ENCODE measurements around the gene DDI2.

Gene DDI2

DNA sequence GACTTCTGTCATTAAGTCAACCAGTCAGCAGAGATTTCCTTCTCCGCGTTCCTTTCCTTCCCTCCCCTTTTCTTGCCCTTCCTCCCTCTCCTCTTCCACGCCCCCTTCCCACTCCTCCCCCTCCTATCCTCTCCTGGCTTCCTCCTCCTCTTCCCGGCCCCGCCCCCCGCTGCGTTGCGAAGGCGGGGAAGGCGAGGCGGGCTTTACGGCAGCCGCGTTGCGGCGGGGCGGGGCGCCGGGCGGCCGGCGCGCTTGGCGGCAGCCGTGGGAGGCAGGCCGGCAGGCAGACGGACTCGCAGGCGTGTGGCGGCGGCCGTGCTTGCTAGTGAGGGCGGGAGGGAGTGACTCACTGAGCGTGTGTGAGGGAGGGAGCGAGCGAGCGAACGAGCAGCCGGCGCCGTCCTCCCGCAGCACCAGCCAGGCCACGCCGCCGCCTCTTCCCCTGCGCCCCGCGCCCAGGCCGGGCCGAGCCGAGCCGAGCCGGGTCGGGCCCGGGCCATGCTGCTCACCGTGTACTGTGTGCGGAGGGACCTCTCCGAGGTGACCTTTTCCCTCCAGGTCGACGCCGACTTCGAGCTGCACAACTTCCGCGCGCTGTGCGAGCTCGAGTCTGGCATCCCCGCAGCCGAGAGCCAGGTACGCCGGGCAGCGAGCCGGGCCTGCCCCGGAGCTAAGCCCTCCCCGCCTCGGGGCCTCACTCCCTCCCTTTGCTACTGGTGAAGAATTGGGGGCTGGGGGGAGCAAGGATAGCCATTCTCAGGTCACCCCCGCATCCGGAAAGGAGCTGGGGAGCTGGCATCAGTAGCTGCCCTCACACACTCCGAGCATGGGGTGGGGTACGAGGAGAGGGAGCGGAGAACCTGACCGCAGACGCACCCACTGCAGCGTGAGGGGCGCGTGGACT, at the start of gene DDI2:
Gene DDI2, plus strand, starts transcription at position 286 of the 904 bp plus-strand sequence. Its CDS starts 213 bp downstream, at position 499.
- Histone ChIP-seq H3K36me3 (ENCODE audit: control insufficient read depth, insufficient read depth, low read length, severe bottlenecking) (no peaks in the 10 kb centered on the region), H3K4me3 (ENCODE audit: low read length) (peak within 1 kb of the TSS; percentile 99), H3K4me1 (ENCODE audit: control insufficient read depth, insufficient read depth, low read length) (peaks cover 50% of the 10 kb centered on the region), H3K9ac (ENCODE audit: low read length) (peak within 1 kb of the TSS; percentile 100), H3K27me3 (replicated peaks; ENCODE audit: control insufficient read depth, insufficient read depth, low read length) (no peaks in the 10 kb centered on the region), H3K9me3 (ENCODE audit: control insufficient read depth, low read length) (no peaks in the 10 kb centered on the region)
- peak; percentile 99 for DNase-seq (ENCODE audit: low read depth)

DNA sequence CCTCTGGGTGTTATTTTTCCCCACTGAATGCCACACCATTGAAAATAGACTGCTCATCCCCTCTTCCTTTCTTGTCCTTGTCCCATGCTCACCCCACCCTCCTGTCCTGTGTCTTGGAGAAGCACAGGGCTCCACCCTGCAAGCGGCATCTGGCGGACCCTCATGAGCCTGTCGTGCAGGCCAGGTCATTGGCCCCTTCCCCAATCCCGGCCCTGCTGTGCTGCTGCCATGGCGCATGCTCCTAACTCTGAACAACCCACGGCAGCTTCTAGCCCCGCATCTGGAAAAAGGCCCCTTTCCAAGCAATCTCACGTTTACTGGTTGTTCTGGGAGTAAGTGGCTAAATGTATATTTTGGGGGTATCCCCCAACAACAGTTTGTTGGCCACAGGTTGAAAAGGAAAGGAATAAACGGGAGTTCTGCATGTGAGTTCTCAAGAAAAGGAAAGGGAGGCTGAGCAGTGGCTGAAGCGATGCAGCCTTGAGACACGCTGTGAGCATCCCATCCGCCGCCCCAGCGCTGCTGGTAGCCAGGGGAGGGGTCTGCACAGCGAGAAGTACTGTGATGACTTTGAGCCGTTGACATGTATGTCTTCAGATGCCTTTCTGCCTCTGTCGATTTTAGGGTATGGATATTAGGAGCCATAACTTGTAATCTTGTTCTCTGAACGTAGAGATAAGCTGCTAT, 48.7 kb upstream of the DDI2 start:
- H3K4me1 ChIP-seq (ENCODE audit: control insufficient read depth, insufficient read depth, low read length), result peaks cover 9% of the 10 kb centered on the region
- DNase-seq (ENCODE audit: low read depth), result no peak
- no peak overlapping the region for H3K9ac ChIP-seq (ENCODE audit: low read length)
- H3K9me3 ChIP-seq (ENCODE audit: control insufficient read depth, low read length), result no peaks in the 10 kb centered on the region
- no peaks in the 10 kb centered on the region for H3K27me3 ChIP-seq (replicated peaks; ENCODE audit: control insufficient read depth, insufficient read depth, low read length)
- no peak overlapping the region for H3K4me3 ChIP-seq (ENCODE audit: low read length)
- peaks cover 69% of the 10 kb centered on the region for H3K36me3 ChIP-seq (ENCODE audit: control insufficient read depth, insufficient read depth, low read length, severe bottlenecking)

DNA sequence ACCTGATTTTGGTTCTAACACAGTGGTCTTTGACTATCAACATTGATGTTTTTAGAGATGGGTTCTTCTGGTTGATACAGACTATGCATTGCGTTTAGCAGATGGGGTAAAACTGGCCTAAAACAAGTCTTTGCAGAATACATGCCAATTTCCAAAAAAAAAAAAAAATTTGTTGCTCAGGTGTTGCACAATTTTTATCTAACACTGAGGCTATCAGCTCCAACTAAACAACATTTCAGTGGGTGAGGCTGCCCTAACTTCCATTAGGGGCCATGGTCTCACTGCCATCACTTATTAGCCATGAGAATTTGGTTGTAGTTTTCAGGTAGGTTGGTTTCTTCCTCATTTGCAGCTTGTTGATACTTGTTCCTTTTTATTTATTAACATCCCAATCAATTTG, 46.4 kb upstream of the DDI2 start:
- no peaks in the 10 kb centered on the region for H3K27me3 ChIP-seq (replicated peaks; ENCODE audit: control insufficient read depth, insufficient read depth, low read length)
- no peak for DNase-seq (ENCODE audit: low read depth)
- peaks cover 12% of the 10 kb centered on the region for H3K4me1 ChIP-seq (ENCODE audit: control insufficient read depth, insufficient read depth, low read length)
- no peak overlapping the region for H3K9ac ChIP-seq (ENCODE audit: low read length)
- H3K36me3 ChIP-seq (ENCODE audit: control insufficient read depth, insufficient read depth, low read length, severe bottlenecking), result peaks cover 57% of the 10 kb centered on the region
- H3K9me3 ChIP-seq (ENCODE audit: control insufficient read depth, low read length), result no peaks in the 10 kb centered on the region
- H3K4me3 ChIP-seq (ENCODE audit: low read length), result no peak overlapping the region

GRCh38 chr1:15571266-15571665, 46.0 kb upstream of the DDI2 start:
- DNase-seq (ENCODE audit: low read depth), result no peak
- Histone ChIP-seq H3K9ac (ENCODE audit: low read length) (no peak overlapping the region), H3K36me3 (ENCODE audit: control insufficient read depth, insufficient read depth, low read length, severe bottlenecking) (peaks cover 52% of the 10 kb centered on the region), H3K4me1 (ENCODE audit: control insufficient read depth, insufficient read depth, low read length) (peaks cover 12% of the 10 kb centered on the region), H3K9me3 (ENCODE audit: control insufficient read depth, low read length) (no peaks in the 10 kb centered on the region), H3K4me3 (ENCODE audit: low read length) (no peak overlapping the region), H3K27me3 (replicated peaks; ENCODE audit: control insufficient read depth, insufficient read depth, low read length) (no peaks in the 10 kb centered on the region)

DNA sequence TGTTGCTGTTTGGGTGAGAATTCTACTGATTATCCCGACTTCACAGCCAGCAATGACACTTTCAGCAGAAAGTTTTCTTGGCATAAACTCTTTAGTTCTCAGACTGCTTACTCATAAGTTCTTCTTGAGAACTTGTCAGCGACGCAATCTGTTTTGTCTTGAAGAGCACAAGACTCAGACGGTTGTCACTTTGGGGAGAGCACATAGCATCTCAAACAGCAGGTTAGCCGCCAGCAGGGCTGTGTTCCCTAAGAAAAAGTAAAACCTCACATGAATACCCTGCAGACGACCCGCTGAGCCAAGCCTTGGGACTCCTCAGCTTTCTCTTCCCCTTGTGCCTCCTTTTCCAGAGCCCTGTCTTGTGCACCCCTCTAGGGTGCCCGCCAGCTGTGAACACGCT, 43.8 kb upstream of the DDI2 start:
- Histone ChIP-seq H3K4me3 (ENCODE audit: low read length) (no peak overlapping the region), H3K27me3 (replicated peaks; ENCODE audit: control insufficient read depth, insufficient read depth, low read length) (no peaks in the 10 kb centered on the region), H3K9me3 (ENCODE audit: control insufficient read depth, low read length) (no peaks in the 10 kb centered on the region), H3K36me3 (ENCODE audit: control insufficient read depth, insufficient read depth, low read length, severe bottlenecking) (peaks cover 30% of the 10 kb centered on the region), H3K9ac (ENCODE audit: low read length) (no peak overlapping the region), H3K4me1 (ENCODE audit: control insufficient read depth, insufficient read depth, low read length) (peaks cover 12% of the 10 kb centered on the region)
- no peak for DNase-seq (ENCODE audit: low read depth)

DNA sequence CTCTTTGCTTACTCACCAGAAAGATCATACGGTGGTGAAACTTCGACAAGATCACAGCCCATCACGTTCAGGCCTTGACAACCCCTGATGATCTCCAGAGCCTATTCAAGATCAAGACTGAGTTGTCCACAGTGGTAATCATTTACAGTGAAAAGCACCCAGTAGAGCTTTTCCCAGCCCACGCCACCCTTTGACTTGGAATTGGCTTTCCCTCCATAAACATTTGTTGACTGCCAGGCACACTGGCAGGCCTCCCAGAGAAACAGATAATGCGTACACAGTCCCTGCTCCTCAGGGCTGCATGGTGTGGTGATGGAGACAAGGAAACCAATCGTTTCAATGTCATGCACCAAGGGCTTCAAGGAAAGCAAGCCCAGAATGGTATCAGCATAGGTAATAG, 42.5 kb upstream of the DDI2 start:
- H3K36me3 ChIP-seq (ENCODE audit: control insufficient read depth, insufficient read depth, low read length, severe bottlenecking), result peaks cover 25% of the 10 kb centered on the region

DNA sequence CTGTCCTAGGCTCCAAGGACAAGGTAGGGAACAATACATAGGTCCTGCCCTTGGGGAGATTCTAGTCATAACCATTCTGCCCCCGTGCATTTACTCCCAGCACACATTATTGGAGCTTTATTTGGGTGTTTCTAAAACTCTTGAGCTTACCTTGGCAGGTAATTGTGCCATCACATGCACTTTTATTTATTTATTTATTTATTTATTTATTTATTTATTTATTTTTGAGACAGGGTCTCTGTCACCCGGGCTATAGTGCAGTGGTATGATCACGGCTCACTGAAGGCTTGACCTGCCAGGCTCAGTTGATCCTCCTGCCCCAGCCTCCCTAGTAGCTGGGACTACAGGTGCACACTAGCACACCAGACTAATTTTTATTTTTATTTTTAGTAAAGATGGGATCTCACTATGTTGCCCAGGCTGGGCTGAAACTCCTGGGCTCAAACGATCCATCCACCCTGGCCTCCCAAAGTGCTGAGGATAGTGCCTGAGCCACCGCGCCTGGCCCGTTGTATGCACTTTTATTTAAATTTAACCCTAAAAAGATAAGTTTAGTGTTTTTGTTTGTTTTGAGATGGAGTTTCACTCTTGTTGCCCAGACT, 41.6 kb upstream of the DDI2 start:
- Histone ChIP-seq H3K9me3 (ENCODE audit: control insufficient read depth, low read length) (no peaks in the 10 kb centered on the region), H3K36me3 (ENCODE audit: control insufficient read depth, insufficient read depth, low read length, severe bottlenecking) (peaks cover 18% of the 10 kb centered on the region), H3K4me1 (ENCODE audit: control insufficient read depth, insufficient read depth, low read length) (peaks cover 7% of the 10 kb centered on the region), H3K27me3 (replicated peaks; ENCODE audit: control insufficient read depth, insufficient read depth, low read length) (no peaks in the 10 kb centered on the region), H3K9ac (ENCODE audit: low read length) (no peak overlapping the region), H3K4me3 (ENCODE audit: low read length) (no peak overlapping the region)
- DNase-seq (ENCODE audit: low read depth), result no peak

More for the DNA sequence above, 42.5 kb upstream of the DDI2 start:
- peaks cover 7% of the 10 kb centered on the region for H3K4me1 ChIP-seq (ENCODE audit: control insufficient read depth, insufficient read depth, low read length)
- DNase-seq (ENCODE audit: low read depth), result no peak
- H3K9me3 ChIP-seq (ENCODE audit: control insufficient read depth, low read length), result no peaks in the 10 kb centered on the region
- H3K27me3 ChIP-seq (replicated peaks; ENCODE audit: control insufficient read depth, insufficient read depth, low read length), result no peaks in the 10 kb centered on the region
- no peak overlapping the region for H3K9ac ChIP-seq (ENCODE audit: low read length)
- H3K4me3 ChIP-seq (ENCODE audit: low read length), result no peak overlapping the region

DNA sequence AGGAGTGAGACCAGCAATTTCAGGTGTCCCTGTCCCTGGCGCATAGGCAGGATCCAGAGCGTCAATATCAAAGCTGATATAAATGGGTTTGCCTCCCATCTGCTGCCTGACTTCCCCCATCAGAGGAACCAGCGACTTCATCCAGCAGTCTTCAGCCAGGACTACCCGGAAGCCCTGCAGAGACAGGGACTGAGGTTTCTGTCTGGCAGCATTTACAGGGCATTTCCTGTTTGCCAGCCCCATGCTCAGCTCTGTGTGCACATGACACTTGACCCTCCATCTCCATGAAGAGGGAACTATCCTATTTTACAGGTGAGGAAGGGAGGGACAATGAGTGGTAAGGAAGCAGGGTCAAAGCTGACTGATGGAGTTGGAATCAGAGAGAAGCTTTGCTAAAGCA, 39.6 kb upstream of the DDI2 start:
- H3K27me3 ChIP-seq (replicated peaks; ENCODE audit: control insufficient read depth, insufficient read depth, low read length), result no peaks in the 10 kb centered on the region
- H3K4me1 ChIP-seq (ENCODE audit: control insufficient read depth, insufficient read depth, low read length), result peaks cover 7% of the 10 kb centered on the region
- no peaks in the 10 kb centered on the region for H3K9me3 ChIP-seq (ENCODE audit: control insufficient read depth, low read length)
- H3K4me3 ChIP-seq (ENCODE audit: low read length), result no peak overlapping the region
- peaks cover 10% of the 10 kb centered on the region for H3K36me3 ChIP-seq (ENCODE audit: control insufficient read depth, insufficient read depth, low read length, severe bottlenecking)
- no peak for DNase-seq (ENCODE audit: low read depth)
- H3K9ac ChIP-seq (ENCODE audit: low read length), result no peak overlapping the region

DNA sequence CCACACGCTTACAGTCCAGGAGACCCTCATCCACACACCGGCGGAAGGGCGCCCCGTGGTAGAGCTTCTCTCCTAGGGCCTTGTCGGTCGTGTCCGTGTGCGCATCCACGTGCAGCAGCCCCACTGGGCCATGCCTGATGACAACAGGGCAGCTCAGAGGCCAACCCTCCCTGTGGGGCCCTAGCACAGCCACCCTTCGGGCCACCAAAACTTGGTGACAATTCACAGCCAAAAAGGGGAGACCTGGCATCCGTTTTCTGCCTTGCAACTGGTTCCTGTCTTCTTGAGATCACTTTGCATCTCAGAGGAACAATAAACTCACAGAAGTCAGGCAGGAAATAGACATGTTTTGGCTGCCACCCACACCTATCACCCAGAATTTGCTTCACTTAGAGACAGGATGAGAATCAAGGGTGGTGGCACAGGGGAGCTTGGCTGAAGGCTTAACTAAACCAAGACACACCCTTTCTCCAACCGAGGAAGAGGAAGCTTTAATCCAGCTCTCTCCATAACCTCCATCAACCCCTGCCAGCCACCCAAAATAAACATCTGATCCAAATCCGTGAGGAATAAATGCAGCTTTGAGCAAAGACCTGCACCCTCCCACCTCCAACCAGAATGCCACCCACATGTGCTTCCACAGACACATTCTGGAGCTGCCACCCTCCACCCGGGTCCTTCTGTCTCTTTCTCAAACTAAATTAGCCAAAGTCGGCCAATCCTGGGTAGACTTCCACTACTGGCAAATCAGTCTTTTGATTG, 38.2 kb upstream of the DDI2 start:
- Histone ChIP-seq H3K27me3 (replicated peaks; ENCODE audit: control insufficient read depth, insufficient read depth, low read length) (no peaks in the 10 kb centered on the region), H3K9me3 (ENCODE audit: control insufficient read depth, low read length) (no peaks in the 10 kb centered on the region), H3K36me3 (ENCODE audit: control insufficient read depth, insufficient read depth, low read length, severe bottlenecking) (peaks cover 10% of the 10 kb centered on the region), H3K4me1 (ENCODE audit: control insufficient read depth, insufficient read depth, low read length) (no peaks in the 10 kb centered on the region), H3K9ac (ENCODE audit: low read length) (no peak overlapping the region), H3K4me3 (ENCODE audit: low read length) (no peak overlapping the region)
- DNase-seq (ENCODE audit: low read depth), result no peak

GRCh38 chr1:15579683-15580047, 37.6 kb upstream of the DDI2 start:
- no peak overlapping the region for H3K9ac ChIP-seq (ENCODE audit: low read length)
- H3K4me1 ChIP-seq (ENCODE audit: control insufficient read depth, insufficient read depth, low read length), result no peaks in the 10 kb centered on the region
- H3K4me3 ChIP-seq (ENCODE audit: low read length), result no peak overlapping the region
- no peaks in the 10 kb centered on the region for H3K27me3 ChIP-seq (replicated peaks; ENCODE audit: control insufficient read depth, insufficient read depth, low read length)
- no peak for DNase-seq (ENCODE audit: low read depth)
- H3K36me3 ChIP-seq (ENCODE audit: control insufficient read depth, insufficient read depth, low read length, severe bottlenecking), result peaks cover 8% of the 10 kb centered on the region
- H3K9me3 ChIP-seq (ENCODE audit: control insufficient read depth, low read length), result no peaks in the 10 kb centered on the region

Data from adipocyte (in vitro differentiated cells).